Astrocyte of the spinal cord (primary cell): ENCODE data around the gene DENND2A.
"Not testable (repeated sequence)": the region's sequence is repeated elsewhere in the genome, so short reads cannot be mapped to it uniquely, and the experiment has no call there.

ENCODE experiments used
- DNase-seq: peaks from one replicate; pipeline ENCODE4 v3.0.0; 2011; ENCODE audit warnings: low read depth, low spot score
- H3K4me3 ChIP-seq: 2 replicates; pipeline ENCODE4 v1.5.1; 2011; ENCODE audit warnings: low read depth, mild to moderate bottlenecking, low read length, moderate library complexity
- CTCF ChIP-seq: IDR thresholded peaks from 2 replicates; pipeline ENCODE4 v1.5.1; 2012; ENCODE audit warnings: low read depth, mild to moderate bottlenecking, low read length, inconsistent platforms
- in situ Hi-C: cut with HindIII; loops from 2 replicates; pipeline ENCODE4 v1.10.0; 2017; ENCODE audit warnings: low sequenced_read_pairs

DENND2A gene

GRCh38 chr7:140631021-140631420 is 9.6 kb downstream of the DENND2A start:
- no peak for TF ChIP-seq CTCF
- H3K4me3 ChIP-seq = no peak overlapping the region
- DNase-seq = no peak
- in situ Hi-C loops = no loop called here

- DNase-seq = peak; percentile 99
- no peak for TF ChIP-seq CTCF
- in situ Hi-C loops = no loop called here
- no peak overlapping the region for H3K4me3 ChIP-seq
Measured at GRCh38 chr7:140625908-140626868, 14.4 kb downstream of the DENND2A start.

GRCh38 chr7:140625192-140625558 is 15.4 kb downstream of the DENND2A start:
- H3K4me3 ChIP-seq, in situ Hi-C loops, DNase-seq: not testable (repeated sequence)

GRCh38 chr7:140624392-140625191 is 16.0 kb downstream of the DENND2A start:
- no peak for TF ChIP-seq CTCF
- in situ Hi-C loops = no loop called here

GRCh38 chr7:140623980-140624379 is 16.6 kb downstream of the DENND2A start:
- no peak overlapping the region for H3K4me3 ChIP-seq
- DNase-seq = peak; percentile 80
- in situ Hi-C loops = no loop called here

More at GRCh38 chr7:140624392-140625191, 16.0 kb downstream of the DENND2A start:
- peak; percentile 50 for DNase-seq
- H3K4me3 ChIP-seq = no peak overlapping the region

GRCh38 chr7:140621401-140622021 is 19.1 kb downstream of the DENND2A start:
- in situ Hi-C loops = no loop called here
- TF ChIP-seq CTCF = no peak
- H3K4me3 ChIP-seq = no peak overlapping the region
- DNase-seq = peak; percentile 68

More at GRCh38 chr7:140623980-140624379, 16.6 kb downstream of the DENND2A start:
- TF ChIP-seq CTCF = no peak

GRCh38 chr7:140619915-140620510 is 20.6 kb downstream of the DENND2A start:
- H3K4me3 ChIP-seq, DNase-seq, in situ Hi-C loops: not testable (repeated sequence)
